Measurements from ENCODE around the gene FGGY.
"Not testable (repeated sequence)": the region's sequence is repeated elsewhere in the genome, so short reads cannot be mapped to it uniquely, and the experiment has no call there.

The FGGY gene

GRCh38 chr1:59455206-59455605 is 158.3 kb downstream of the FGGY start:
- peak; percentile 73 for DNase-seq

GRCh38 chr1:59457786-59458185 is 160.9 kb downstream of the FGGY start:
- DNase-seq = no peak

- DNase-seq = no peak
Measured at GRCh38 chr1:59458884-59459283, 162.0 kb downstream of the FGGY start.

- DNase-seq = not testable (repeated sequence)
Measured at GRCh38 chr1:59462942-59463341, 166.0 kb downstream of the FGGY start.

GRCh38 chr1:59465478-59465877 is 168.6 kb downstream of the FGGY start:
- not testable (repeated sequence) for DNase-seq

GRCh38 chr1:59468828-59469428 is 172.0 kb downstream of the FGGY start:
- no peak for DNase-seq

- DNase-seq = not testable (repeated sequence)
Measured at GRCh38 chr1:59471991-59472570, 175.2 kb downstream of the FGGY start.

GRCh38 chr1:59473831-59474230 is 176.9 kb downstream of the FGGY start:
- no peak for DNase-seq

- DNase-seq = no peak
Measured at GRCh38 chr1:59474496-59474895, 177.6 kb downstream of the FGGY start.

GRCh38 chr1:59475737-59476136 is 178.8 kb downstream of the FGGY start:
- DNase-seq = no peak

- no peak for DNase-seq
Measured at GRCh38 chr1:59477286-59477685, 180.4 kb downstream of the FGGY start.

- DNase-seq = no peak
Measured at GRCh38 chr1:59477867-59478266, 181.0 kb downstream of the FGGY start.

- DNase-seq = no peak
Measured at GRCh38 chr1:59478822-59479221, 181.9 kb downstream of the FGGY start.

- no peak for DNase-seq
Measured at GRCh38 chr1:59480188-59480888, 183.4 kb downstream of the FGGY start.

GRCh38 chr1:59481881-59482505 is 185.1 kb downstream of the FGGY start:
- DNase-seq = no peak

GRCh38 chr1:59482986-59483385 is 186.1 kb downstream of the FGGY start:
- no peak for DNase-seq

GRCh38 chr1:59484096-59484495 is 187.2 kb downstream of the FGGY start:
- DNase-seq = no peak

GRCh38 chr1:59485171-59485570 is 188.3 kb downstream of the FGGY start:
- no peak for DNase-seq

GRCh38 chr1:59485949-59486348 is 189.1 kb downstream of the FGGY start:
- no peak for DNase-seq

- DNase-seq = no peak
Measured at GRCh38 chr1:59486615-59487014, 189.7 kb downstream of the FGGY start.

GRCh38 chr1:59487335-59488031 is 190.6 kb downstream of the FGGY start:
- no peak for DNase-seq

GRCh38 chr1:59492500-59492899 is 195.6 kb downstream of the FGGY start:
- DNase-seq = no peak

- peak; percentile 72 for DNase-seq
Measured at GRCh38 chr1:59494145-59494833, 197.4 kb downstream of the FGGY start.

Measured in inflammatory macrophage treated with lipopolysaccharide for 4 hours (primary cell).